Tibial nerve (tissue), 3 donors: ENCODE measurements around the gene GSE1.

Experiments used
- POLR2A ChIP-seq, 2 donors: fragments of 450-650 bp; IDR thresholded peaks; one replicate each; pipeline ENCODE4 v1.6.1; 2017; ENCODE audit warnings: antibody characterized with exemption in 2 of 2, mild to moderate bottlenecking in 2 of 2, moderate library complexity in 2 of 2
- TF ChIP-seq, protein P1 (sequence below), 5 experiments: fragments of 200-600 bp in 3 of 5; fragments of 450-650 bp in 2 of 5; sonication (generic) in 3 of 5; IDR thresholded peaks; one replicate each; pipeline ENCODE4 v1.5.1; 2016 to 2019; ENCODE audit warnings: antibody characterized with exemption in 5 of 5, mild to moderate bottlenecking in 3 of 5, moderate library complexity in 2 of 5

DNA sequence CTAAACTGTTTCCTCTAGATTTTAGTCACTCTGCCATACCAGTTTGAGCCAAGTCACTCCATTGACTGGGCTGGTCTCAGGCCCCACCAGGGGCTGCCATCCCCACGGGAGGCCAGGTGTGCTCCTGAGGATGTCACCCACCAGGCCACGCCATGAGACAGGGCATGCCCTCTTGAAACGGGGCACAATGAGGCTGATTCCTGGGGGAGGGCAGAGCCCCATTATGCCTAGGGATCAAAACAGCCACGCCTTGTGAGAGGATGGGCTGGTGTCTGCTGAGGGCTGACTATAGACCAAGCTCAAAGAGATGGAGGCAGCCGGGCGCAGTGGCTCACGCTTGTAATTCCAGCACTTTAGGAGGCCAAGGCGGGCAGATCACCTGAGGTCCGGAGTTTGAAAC lies 54.1 kb downstream of the GSE1 start:
- TF ChIP-seq, protein P1, sequence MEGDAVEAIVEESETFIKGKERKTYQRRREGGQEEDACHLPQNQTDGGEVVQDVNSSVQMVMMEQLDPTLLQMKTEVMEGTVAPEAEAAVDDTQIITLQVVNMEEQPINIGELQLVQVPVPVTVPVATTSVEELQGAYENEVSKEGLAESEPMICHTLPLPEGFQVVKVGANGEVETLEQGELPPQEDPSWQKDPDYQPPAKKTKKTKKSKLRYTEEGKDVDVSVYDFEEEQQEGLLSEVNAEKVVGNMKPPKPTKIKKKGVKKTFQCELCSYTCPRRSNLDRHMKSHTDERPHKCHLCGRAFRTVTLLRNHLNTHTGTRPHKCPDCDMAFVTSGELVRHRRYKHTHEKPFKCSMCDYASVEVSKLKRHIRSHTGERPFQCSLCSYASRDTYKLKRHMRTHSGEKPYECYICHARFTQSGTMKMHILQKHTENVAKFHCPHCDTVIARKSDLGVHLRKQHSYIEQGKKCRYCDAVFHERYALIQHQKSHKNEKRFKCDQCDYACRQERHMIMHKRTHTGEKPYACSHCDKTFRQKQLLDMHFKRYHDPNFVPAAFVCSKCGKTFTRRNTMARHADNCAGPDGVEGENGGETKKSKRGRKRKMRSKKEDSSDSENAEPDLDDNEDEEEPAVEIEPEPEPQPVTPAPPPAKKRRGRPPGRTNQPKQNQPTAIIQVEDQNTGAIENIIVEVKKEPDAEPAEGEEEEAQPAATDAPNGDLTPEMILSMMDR (IDR thresholded peaks at IDR 0.05): no peak
- no peak for TF ChIP-seq POLR2A (IDR thresholded peaks at IDR 0.05)
